HG02981 (cell line): Measurements from ENCODE around the gene LRP3.
"Not testable (repeated sequence)": the region's sequence is repeated elsewhere in the genome, so short reads cannot be mapped to it uniquely, and the experiment has no call there.

Experiments
- ATAC-seq: cut with Tn5 transposase; IDR thresholded peaks from one replicate; pipeline ENCODE4 v1.9.1; 2021; ENCODE audit warnings: mild to moderate bottlenecking, moderate library complexity; ENCODE audit not compliant: unreplicated experiment

The LRP3 gene

GRCh38 chr19:33175886-33176669 is 18.1 kb upstream of the LRP3 start:
- ATAC-seq = peak; percentile 3

- ATAC-seq = peak; percentile 82
Measured at GRCh38 chr19:33176670-33177416, 17.3 kb upstream of the LRP3 start.

GRCh38 chr19:33177417-33177979 is 16.6 kb upstream of the LRP3 start:
- ATAC-seq = no peak

- ATAC-seq = no peak
Measured at GRCh38 chr19:33186431-33187182, 7.5 kb upstream of the LRP3 start.

GRCh38 chr19:33187183-33187540 is 7.0 kb upstream of the LRP3 start:
- no peak for ATAC-seq

GRCh38 chr19:33189453-33189852 is 4.7 kb upstream of the LRP3 start:
- ATAC-seq = no peak

- not testable (repeated sequence) for ATAC-seq
Measured at GRCh38 chr19:33191092-33191491, 3.0 kb upstream of the LRP3 start.

GRCh38 chr19:33191501-33191900 is 2.6 kb upstream of the LRP3 start:
- ATAC-seq = no peak

- ATAC-seq = no peak
Measured at GRCh38 chr19:33192010-33192409, 2.1 kb upstream of the LRP3 start.

GRCh38 chr19:33193269-33193864 is 763 bp upstream of the LRP3 start:
- no peak for ATAC-seq

- no peak for ATAC-seq
Measured at GRCh38 chr19:33194532-33194885, 379 bp downstream of the LRP3 start.

- ATAC-seq = no peak
Measured at GRCh38 chr19:33194886-33195644, 935 bp downstream of the LRP3 start.

- ATAC-seq = no peak
Measured at GRCh38 chr19:33195645-33196347, 1.7 kb downstream of the LRP3 start.

- ATAC-seq = no peak
Measured at GRCh38 chr19:33196446-33197193, 2.5 kb downstream of the LRP3 start.

GRCh38 chr19:33197591-33198000 is 3.5 kb downstream of the LRP3 start:
- no peak for ATAC-seq

GRCh38 chr19:33198169-33198568 is 4.0 kb downstream of the LRP3 start:
- no peak for ATAC-seq

GRCh38 chr19:33199441-33200265 is 5.5 kb downstream of the LRP3 start:
- ATAC-seq = no peak

- no peak for ATAC-seq
Measured at GRCh38 chr19:33201473-33201872, 7.3 kb downstream of the LRP3 start.
